Measurements from ENCODE around the gene MYRFL. TPM values are rescaled to one million over a fixed set of nuclear protein-coding genes. Genes with fewer than 3 reads are reported as not detected.

The MYRFL gene
- total RNA-seq, 2 experiments from 2014 or later: not detected

GRCh38 chr12:69935651-69936100, 110.6 kb downstream of the MYRFL start:
- ATAC-seq (no peak), DNase-seq (no peak)
- H3K4me1 Mint-ChIP-seq: no peaks in the 10 kb centered on the region
- H3K27me3 Mint-ChIP-seq: peaks cover 13% of the 10 kb centered on the region
- H3K36me3 Mint-ChIP-seq: no peaks in the 10 kb centered on the region
- CTCF ChIA-PET: no interaction called here
- no peak overlapping the region for H3K27ac Mint-ChIP-seq
- H3K9me3 Mint-ChIP-seq (ENCODE audit: low read depth): no peaks in the 10 kb centered on the region
- no peak overlapping the region for H3K4me3 Mint-ChIP-seq

- H3K4me1 Mint-ChIP-seq: no peaks in the 10 kb centered on the region
- peaks cover 13% of the 10 kb centered on the region for H3K27me3 Mint-ChIP-seq
- H3K36me3 Mint-ChIP-seq: no peaks in the 10 kb centered on the region
- H3K4me3 Mint-ChIP-seq: no peak overlapping the region
- H3K27ac Mint-ChIP-seq: no peak overlapping the region
- CTCF ChIA-PET: no interaction called here
- DNase-seq: no peak
- H3K9me3 Mint-ChIP-seq (ENCODE audit: low read depth): no peaks in the 10 kb centered on the region
- no peak for ATAC-seq
Observed at GRCh38 chr12:69936214-69936731, 111.2 kb downstream of the MYRFL start.

GRCh38 chr12:69936766-69937165, 111.7 kb downstream of the MYRFL start:
- Mint-ChIP-seq H3K36me3 (no peaks in the 10 kb centered on the region), H3K27me3 (peaks cover 13% of the 10 kb centered on the region), H3K9me3 (ENCODE audit: low read depth) (no peaks in the 10 kb centered on the region), H3K27ac (no peak overlapping the region), H3K4me1 (no peaks in the 10 kb centered on the region), H3K4me3 (no peak overlapping the region)
- ATAC-seq: no peak
- CTCF ChIA-PET: no interaction called here
- DNase-seq: no peak

- no peaks in the 10 kb centered on the region for H3K36me3 Mint-ChIP-seq
- H3K9me3 Mint-ChIP-seq (ENCODE audit: low read depth): no peaks in the 10 kb centered on the region
- no peak overlapping the region for H3K4me3 Mint-ChIP-seq
- peaks cover 6% of the 10 kb centered on the region for H3K27me3 Mint-ChIP-seq
- DNase-seq: no peak
- no peak for ATAC-seq
- no peaks in the 10 kb centered on the region for H3K4me1 Mint-ChIP-seq
- no peak overlapping the region for H3K27ac Mint-ChIP-seq
- CTCF ChIA-PET: no interaction called here
Observed at GRCh38 chr12:69947123-69947522, 122.1 kb downstream of the MYRFL start.

- H3K9me3 Mint-ChIP-seq (ENCODE audit: low read depth): no peaks in the 10 kb centered on the region
- H3K4me1 Mint-ChIP-seq: no peaks in the 10 kb centered on the region
- CTCF ChIA-PET: no interaction called here
- ATAC-seq (no peak), DNase-seq (no peak)
- no peak overlapping the region for H3K27ac Mint-ChIP-seq
- no peaks in the 10 kb centered on the region for H3K36me3 Mint-ChIP-seq
- H3K27me3 Mint-ChIP-seq: peaks cover 6% of the 10 kb centered on the region
- H3K4me3 Mint-ChIP-seq: no peak overlapping the region
Observed at GRCh38 chr12:69947897-69948296, 122.9 kb downstream of the MYRFL start.

- DNase-seq (no peak), ATAC-seq (no peak)
- Mint-ChIP-seq H3K36me3 (no peaks in the 10 kb centered on the region), H3K27me3 (peaks cover 6% of the 10 kb centered on the region), H3K9me3 (ENCODE audit: low read depth) (no peaks in the 10 kb centered on the region), H3K4me3 (no peak overlapping the region), H3K27ac (no peak overlapping the region), H3K4me1 (no peaks in the 10 kb centered on the region)
- CTCF ChIA-PET: no interaction called here
Observed at GRCh38 chr12:69948851-69949250, 123.8 kb downstream of the MYRFL start.

- CTCF ChIA-PET: no interaction called here
- no peaks in the 10 kb centered on the region for H3K4me1 Mint-ChIP-seq
- no peak overlapping the region for H3K27ac Mint-ChIP-seq
- no peaks in the 10 kb centered on the region for H3K9me3 Mint-ChIP-seq (ENCODE audit: low read depth)
- no peaks in the 10 kb centered on the region for H3K36me3 Mint-ChIP-seq
- H3K4me3 Mint-ChIP-seq: no peak overlapping the region
- ATAC-seq (no peak), DNase-seq (no peak)
- peaks cover 6% of the 10 kb centered on the region for H3K27me3 Mint-ChIP-seq
Observed at GRCh38 chr12:69949311-69950002, 124.4 kb downstream of the MYRFL start.

GRCh38 chr12:69951108-69951507, 126.1 kb downstream of the MYRFL start:
- CTCF ChIA-PET: no interaction called here
- H3K36me3 Mint-ChIP-seq: no peaks in the 10 kb centered on the region
- peaks cover 6% of the 10 kb centered on the region for H3K27me3 Mint-ChIP-seq
- H3K4me3 Mint-ChIP-seq: no peak overlapping the region
- no peak overlapping the region for H3K27ac Mint-ChIP-seq
- no peak for ATAC-seq
- no peaks in the 10 kb centered on the region for H3K9me3 Mint-ChIP-seq (ENCODE audit: low read depth)
- no peak for DNase-seq
- H3K4me1 Mint-ChIP-seq: no peaks in the 10 kb centered on the region

- no peaks in the 10 kb centered on the region for H3K36me3 Mint-ChIP-seq
- no peak overlapping the region for H3K4me3 Mint-ChIP-seq
- DNase-seq: no peak
- H3K9me3 Mint-ChIP-seq (ENCODE audit: low read depth): no peaks in the 10 kb centered on the region
- ATAC-seq: no peak
- no peak overlapping the region for H3K27ac Mint-ChIP-seq
- no peaks in the 10 kb centered on the region for H3K4me1 Mint-ChIP-seq
- peaks cover 6% of the 10 kb centered on the region for H3K27me3 Mint-ChIP-seq
- CTCF ChIA-PET: no interaction called here
Observed at GRCh38 chr12:69952890-69953289, 127.9 kb downstream of the MYRFL start.

- Mint-ChIP-seq H3K4me1 (no peaks in the 10 kb centered on the region), H3K27ac (no peak overlapping the region), H3K36me3 (no peaks in the 10 kb centered on the region), H3K9me3 (ENCODE audit: low read depth) (no peaks in the 10 kb centered on the region), H3K4me3 (no peak overlapping the region), H3K27me3 (peaks cover 2% of the 10 kb centered on the region)
- DNase-seq (no peak), ATAC-seq (no peak)
- CTCF ChIA-PET: no interaction called here
Observed at GRCh38 chr12:69961246-69961645, 136.2 kb downstream of the MYRFL start.

GRCh38 chr12:69966409-69966808, 141.4 kb downstream of the MYRFL start:
- DNase-seq (no peak), ATAC-seq (no peak)
- no peaks in the 10 kb centered on the region for H3K9me3 Mint-ChIP-seq (ENCODE audit: low read depth)
- CTCF ChIA-PET: no interaction called here
- no peaks in the 10 kb centered on the region for H3K4me1 Mint-ChIP-seq
- no peak overlapping the region for H3K4me3 Mint-ChIP-seq
- no peak overlapping the region for H3K27ac Mint-ChIP-seq
- H3K27me3 Mint-ChIP-seq: peaks cover 4% of the 10 kb centered on the region
- no peaks in the 10 kb centered on the region for H3K36me3 Mint-ChIP-seq

GRCh38 chr12:69966839-69967238, 141.8 kb downstream of the MYRFL start:
- Mint-ChIP-seq H3K9me3 (ENCODE audit: low read depth) (no peaks in the 10 kb centered on the region), H3K4me1 (no peaks in the 10 kb centered on the region), H3K27me3 (peaks cover 4% of the 10 kb centered on the region), H3K36me3 (no peaks in the 10 kb centered on the region), H3K27ac (no peak overlapping the region), H3K4me3 (no peak overlapping the region)
- ATAC-seq (no peak), DNase-seq (no peak)
- CTCF ChIA-PET: no interaction called here

- Mint-ChIP-seq H3K27me3 (peaks cover 4% of the 10 kb centered on the region), H3K36me3 (no peaks in the 10 kb centered on the region), H3K27ac (no peak overlapping the region), H3K9me3 (ENCODE audit: low read depth) (no peaks in the 10 kb centered on the region), H3K4me1 (no peaks in the 10 kb centered on the region), H3K4me3 (no peak overlapping the region)
- DNase-seq (no peak), ATAC-seq (no peak)
- CTCF ChIA-PET: no interaction called here
Observed at GRCh38 chr12:69969011-69969410, 144.0 kb downstream of the MYRFL start.

- Mint-ChIP-seq H3K4me3 (no peak overlapping the region), H3K27me3 (peaks cover 11% of the 10 kb centered on the region), H3K4me1 (no peaks in the 10 kb centered on the region), H3K36me3 (no peaks in the 10 kb centered on the region), H3K27ac (no peak overlapping the region), H3K9me3 (ENCODE audit: low read depth) (no peaks in the 10 kb centered on the region)
- CTCF ChIA-PET: no interaction called here
- no peak for ATAC-seq
- no peak for DNase-seq
Observed at GRCh38 chr12:69972136-69972535, 147.1 kb downstream of the MYRFL start.

Data from activated CD8-positive, alpha-beta memory T cell treated with anti-CD3 and anti-CD28 coated beads, Interleukin-2, amount 10 ng/mL, durations not matched to agents 7 days and 5 days (primary cell).